UCSD-AML1 (cell line): ENCODE measurements around the gene CHKA.

Experiments
- DNase-seq: peaks from one replicate; lab custom pipeline; 2025; ENCODE audit not compliant: unreplicated experiment; lab: John Stamatoyannopoulos, UW

Gene CHKA

DNA sequence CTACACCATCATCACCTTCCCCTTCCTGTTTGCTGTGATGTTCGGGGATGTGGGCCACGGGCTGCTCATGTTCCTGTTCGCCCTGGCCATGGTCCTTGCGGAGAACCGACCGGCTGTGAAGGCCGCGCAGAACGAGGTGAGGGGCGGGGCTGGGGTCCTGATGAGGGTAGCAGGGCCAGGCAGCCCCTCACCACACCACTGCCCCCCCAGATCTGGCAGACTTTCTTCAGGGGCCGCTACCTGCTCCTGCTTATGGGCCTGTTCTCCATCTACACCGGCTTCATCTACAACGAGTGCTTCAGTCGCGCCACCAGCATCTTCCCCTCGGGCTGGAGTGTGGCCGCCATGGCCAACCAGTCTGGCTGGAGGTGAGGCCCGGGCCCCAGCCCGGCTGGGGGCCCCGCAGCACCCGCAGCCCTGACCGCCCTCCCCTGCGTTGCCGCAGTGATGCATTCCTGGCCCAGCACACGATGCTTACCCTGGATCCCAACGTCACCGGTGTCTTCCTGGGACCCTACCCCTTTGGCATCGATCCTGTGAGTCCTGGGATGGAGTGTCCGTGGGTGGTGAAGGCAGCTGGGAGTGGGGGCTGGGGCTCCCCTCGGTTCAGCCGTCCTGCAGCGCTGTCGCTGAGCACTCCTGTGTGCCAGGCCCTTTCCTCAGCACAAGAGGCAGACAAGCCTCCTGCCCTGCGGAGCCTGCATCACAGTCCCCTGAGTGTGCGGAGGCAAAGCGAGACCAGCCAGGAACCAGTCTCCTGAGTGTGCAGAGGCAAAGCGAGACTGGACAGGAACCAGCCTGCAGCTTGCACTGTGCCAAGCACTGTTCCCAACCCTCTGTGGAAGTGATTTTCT lies 73.5 kb downstream of the CHKA start:
- DNase-seq, result no peak

DNA sequence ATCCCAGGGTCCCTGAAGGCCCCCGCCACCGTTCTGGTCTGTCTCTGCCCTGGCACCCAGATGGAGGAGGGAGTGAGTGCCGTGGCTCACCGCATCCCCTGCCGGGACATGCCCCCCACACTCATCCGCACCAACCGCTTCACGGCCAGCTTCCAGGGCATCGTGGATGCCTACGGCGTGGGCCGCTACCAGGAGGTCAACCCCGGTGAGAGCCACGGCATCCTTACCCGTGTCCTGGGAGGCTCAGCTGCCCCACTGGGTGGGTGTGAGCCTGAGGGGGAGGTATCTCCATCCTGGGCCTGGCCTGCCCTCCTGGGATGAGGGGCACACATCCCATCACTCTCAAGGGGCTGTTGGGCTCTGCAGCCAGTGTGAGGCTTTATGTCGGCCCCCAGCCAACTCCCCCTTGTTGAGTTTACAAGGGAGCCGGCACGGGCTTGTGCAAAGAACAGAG lies 76.3 kb downstream of the CHKA start:
- no peak for DNase-seq

DNA sequence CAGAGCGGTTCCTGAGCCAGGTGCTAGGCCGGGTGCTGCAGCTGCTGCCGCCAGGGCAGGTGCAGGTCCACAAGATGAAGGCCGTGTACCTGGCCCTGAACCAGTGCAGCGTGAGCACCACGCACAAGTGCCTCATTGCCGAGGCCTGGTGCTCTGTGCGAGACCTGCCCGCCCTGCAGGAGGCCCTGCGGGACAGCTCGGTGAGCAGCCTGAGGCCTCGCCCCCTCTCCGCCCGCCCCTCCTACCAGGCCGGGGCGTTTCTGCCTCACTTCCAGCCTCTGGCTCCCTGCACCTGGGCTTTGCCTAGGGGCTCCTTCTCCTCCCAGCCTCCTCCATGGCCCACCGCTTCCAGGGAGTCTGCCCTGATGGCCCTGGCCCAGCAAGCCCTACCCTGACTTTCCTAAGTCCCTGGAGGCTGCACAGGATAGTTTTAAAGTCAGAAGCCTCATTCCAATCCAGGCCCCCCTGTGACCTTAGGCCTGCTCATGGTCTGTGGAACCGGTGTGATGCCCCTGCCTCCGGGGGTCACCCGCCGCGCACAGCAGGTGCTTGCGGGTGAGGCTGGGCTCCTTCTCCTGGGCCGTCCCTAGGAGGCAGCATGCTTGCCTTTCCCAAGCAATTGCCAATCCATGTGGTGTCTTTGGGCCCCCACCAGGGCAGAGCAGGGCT lies 76.9 kb downstream of the CHKA start:
- DNase-seq, result no peak

DNA sequence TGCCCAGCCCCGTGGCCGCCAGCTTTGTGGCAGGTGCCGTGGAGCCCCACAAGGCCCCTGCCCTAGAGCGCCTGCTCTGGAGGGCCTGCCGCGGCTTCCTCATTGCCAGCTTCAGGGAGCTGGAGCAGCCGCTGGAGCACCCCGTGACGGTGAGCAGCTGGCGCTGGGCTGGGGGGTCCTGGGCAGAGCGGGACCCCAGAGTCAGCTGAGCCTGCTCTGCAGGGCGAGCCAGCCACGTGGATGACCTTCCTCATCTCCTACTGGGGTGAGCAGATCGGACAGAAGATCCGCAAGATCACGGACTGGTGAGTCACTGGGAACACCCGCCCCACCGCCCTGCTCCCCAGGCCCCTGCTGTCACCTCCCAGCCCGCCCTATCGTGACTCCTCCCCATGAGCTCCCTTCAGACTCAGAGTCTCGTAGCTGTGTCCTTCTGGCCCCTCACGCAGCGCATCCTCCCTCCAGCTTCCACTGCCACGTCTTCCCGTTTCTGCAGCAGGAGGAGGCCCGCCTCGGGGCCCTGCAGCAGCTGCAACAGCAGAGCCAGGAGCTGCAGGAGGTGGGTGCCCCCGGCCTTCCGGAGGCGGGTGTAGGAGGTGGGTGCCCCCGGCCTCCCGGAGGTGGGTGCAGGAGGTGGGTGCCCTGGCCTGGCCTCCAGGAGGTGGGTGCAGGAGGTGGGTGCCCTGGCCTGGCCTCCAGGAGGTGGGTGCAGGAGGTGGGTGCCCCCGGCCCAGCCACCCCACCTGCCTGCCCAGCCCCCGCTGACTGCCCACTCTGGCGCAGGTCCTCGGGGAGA lies 77.6 kb downstream of the CHKA start:
- DNase-seq, result no peak

DNA sequence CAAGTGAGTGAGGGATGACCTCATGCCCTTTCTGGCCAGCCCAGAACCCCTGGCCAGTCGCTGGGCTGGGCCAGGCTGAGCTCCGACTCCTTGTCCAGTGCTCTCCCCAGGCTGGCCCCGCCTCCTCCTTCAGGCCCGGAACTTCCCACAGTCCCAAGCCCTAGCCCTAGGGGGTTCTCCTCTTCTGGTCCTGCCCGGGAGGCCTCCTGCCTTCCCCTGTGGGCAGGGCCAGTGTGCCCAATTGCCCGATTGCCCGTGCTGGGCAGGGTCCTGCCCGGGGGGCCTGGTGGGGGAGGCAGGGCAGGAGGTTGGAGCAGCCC lies 78.2 kb downstream of the CHKA start:
- DNase-seq, result no peak

DNA sequence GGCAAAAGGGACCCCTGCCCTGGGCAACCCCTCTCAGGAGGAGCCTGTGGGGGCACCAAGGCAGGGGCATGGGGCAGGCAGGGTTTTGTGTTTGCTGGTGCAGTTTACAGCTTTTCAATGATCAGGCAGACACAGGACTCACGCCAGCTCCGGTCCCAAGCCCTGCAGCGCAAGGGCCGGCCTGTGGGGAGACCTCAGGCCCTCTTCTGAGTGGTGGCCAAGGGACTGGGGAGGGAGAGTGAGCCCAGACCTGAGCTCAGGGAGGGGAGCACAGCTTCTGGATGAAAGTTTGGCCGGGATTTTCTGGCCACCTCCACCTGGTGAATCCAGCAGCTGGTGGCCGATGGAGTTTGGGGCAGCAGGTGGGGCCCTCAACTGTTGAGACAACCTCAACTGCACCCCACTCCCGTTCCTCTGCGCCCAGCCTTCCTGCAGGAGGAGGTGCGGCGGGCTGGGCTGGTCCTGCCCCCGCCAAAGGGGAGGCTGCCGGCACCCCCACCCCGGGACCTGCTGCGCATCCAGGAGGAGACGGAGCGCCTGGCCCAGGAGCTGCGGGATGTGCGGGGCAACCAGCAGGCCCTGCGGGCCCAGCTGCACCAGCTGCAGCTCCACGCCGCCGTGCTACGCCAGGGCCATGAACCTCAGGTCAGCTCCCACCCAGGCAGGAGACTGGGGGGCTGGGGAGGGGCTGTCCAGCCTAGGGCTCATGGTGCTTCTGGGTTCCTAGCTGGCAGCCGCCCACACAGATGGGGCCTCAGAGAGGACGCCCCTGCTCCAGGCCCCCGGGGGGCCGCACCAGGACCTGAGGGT lies 78.8 kb downstream of the CHKA start:
- DNase-seq, result no peak

DNA sequence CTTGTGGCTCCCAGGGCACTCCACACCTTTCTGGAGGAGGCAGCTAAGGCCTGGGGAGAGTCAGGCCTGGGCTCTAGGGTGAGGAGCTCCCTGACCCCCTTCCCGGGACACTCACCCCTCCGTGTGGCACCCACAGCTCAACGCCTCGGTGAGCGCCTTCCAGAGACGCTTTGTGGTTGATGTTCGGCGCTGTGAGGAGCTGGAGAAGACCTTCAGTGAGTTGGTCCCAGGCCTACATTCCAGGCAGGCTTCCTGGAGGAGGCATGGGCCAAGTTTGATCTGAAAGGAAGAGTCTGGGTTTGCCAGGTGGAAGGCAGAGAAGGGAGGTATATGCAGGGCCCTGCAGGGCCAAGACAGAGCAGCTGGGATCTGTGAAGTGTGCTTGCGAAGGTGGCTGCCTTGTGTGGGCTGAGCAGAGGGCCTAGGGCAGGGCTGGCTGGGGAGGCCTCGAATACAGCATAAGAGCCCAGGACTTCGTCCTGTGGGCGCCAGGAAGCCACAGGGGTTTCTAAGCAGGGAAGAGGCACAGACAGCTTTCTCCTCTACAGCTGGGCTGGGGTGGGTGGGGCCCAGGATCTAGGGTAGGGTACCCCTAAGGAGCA lies 79.5 kb downstream of the CHKA start:
- DNase-seq, result no peak

DNA sequence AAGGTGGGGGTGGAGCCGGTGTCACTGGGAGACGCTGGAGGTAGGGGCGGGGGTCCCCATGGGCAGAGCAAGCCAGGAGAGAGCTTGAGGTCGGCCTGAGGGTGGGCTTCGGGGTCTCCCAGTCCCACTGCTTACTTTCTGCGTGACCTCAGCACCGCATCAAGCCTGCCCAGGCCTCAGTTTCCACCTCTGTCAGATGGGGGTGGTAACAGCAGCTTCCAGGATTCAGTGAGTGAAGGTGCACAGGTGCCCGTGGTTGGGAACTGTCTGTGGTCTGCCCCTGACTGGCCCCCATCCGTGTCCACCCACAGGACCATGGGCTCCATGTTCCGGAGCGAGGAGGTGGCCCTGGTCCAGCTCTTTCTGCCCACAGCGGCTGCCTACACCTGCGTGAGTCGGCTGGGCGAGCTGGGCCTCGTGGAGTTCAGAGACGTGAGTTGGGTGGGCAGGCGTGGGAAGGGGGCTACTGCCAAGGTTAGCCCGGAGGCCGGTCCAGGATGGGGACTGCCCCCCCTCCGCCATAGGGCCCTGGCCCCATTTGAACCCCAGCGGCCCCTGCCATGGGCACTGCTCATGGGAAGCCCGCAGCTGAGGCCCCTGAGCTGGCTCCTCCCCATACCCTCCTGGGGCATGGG lies 80.1 kb downstream of the CHKA start:
- no peak for DNase-seq

DNA sequence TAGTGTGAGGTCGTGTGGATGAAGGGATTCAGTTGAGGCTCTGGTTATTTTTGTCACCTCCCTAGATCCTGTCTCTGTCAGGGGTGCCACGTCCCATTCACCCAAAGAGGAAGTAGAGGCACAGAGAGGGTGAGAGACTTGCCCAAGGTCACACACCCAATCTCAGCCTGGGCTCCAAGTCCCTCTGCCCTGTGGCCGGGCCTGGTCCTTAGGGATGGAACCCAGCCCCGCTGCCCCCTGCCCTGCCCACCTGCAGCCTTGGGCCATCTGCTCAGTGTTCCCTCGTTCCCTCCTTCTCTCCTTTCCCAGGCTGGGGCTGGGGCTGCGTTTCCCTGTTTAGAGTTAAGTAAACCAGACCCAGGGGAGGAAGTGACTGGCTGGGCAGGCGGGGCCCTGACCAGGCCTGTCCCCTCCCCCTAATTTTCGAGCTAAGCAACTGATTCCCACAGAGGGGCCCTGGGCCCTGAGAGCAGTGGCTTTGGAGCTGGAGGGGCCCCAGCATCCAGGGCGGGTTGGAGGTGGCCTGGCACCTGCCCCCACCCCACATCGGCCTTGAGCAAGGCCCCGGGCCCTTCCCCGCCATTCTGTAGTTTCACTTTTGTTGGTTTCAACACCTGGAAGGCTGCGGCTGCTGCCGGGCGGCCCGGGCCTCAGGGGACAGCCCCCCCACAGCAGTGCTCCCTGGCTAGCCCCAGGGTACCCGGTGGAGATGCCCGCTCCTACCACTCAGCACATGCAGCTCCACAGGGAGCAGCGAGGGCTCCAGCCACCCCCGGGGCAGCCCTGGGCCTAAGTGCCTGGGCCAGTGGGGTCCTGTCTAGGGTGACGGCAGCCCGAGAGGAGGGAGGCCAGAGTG lies 80.9 kb downstream of the CHKA start:
- peak; percentile 73 for DNase-seq

DNA sequence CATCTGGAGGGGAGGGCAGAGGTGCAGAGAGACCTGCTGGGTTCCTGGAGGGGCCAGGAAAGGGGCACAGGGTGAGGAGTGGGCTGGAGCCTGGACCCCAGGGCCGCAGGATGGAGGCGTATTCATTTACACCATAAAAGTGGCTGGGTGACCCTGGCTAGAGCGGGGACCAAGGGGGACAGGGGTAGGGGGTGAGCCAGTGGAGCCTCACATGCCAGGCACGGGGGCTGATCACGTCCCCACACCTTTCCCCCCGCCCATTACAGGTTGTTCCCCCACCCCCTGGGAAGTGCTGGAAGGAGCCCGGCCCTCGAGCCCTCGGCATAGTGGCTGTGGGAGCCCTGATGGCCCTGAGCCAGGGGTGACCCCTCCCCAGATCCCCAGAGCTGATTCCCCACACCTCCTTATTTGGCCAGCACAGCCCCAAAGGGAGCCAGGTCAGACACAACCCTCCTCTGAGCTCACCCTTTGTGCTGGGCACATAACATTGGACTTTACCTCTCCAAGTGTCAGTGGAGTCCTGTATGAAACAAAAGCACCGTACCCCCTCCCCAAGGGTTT lies 81.6 kb downstream of the CHKA start:
- DNase-seq, result no peak

DNA sequence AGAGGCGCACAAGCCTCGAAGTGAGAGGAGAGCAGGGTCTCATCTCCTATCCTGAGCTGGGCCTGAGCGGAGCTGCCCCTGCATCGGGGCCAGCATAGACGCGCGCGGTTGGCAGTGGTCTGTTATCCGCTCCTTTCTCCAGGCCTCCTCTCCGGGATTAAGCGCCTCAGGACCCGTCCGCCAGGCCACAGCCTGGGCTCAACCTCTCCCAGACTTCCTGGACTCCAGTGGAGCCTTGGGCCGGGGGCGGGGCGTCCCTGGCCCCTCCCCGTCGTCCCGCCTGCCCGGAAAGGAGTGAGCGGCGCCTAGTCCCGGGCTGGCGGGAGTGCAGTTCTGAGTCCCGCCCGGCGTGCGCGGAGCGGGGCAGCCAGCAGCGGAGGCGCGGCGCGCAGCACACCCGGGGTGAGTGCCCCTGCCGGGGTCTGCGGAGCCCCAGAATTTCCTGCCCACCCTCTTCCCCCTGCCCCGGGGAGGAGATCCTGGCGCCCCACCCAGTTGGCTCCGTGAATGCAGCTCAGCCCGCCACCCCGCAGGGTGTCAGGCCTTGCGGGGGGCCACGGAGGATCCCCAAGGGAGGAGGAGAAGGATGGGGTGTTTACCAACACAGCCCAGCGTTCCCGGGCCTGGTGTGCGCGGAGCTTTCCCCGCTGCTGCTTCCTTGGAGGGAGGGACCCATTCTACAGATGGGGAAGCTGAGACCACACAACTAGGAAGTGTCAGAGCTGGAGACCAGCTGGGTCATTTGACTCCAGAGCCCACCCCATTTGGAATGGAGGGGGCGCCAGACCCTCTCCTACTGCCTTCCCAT lies 82.3 kb downstream of the CHKA start, which contains the start of gene TCIRG1:
Gene TCIRG1, plus strand, starts transcription at position 308 of the 808 bp plus-strand sequence. CDS start 2,247 bp downstream, outside the sequence.
- DNase-seq, result peak; percentile 90

DNA sequence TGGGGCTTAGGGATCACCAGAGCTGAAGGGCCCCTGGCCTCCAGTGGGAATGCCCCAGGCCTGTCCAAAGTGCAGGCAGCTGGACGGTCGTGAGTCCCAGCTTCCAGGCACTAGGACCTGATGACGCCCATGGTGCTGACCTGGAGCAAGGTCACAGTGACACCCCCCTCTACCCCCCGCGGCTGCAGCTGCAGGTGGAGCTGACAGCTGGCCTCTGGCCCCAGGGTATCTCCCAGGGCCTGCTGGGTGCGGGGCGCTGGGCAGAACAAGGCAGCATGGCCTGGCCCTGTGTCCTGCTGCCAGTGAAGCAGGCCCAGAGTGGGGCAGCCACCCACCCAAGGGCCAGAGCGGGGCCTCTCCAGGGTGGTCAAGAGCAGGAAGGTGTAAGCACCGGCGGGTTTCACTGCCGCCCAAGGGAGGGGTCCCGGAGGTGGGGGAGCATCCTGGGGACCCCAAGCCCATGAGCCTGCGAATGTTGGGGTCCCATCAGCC lies 82.9 kb downstream of the CHKA start:
- DNase-seq, result no peak

DNA sequence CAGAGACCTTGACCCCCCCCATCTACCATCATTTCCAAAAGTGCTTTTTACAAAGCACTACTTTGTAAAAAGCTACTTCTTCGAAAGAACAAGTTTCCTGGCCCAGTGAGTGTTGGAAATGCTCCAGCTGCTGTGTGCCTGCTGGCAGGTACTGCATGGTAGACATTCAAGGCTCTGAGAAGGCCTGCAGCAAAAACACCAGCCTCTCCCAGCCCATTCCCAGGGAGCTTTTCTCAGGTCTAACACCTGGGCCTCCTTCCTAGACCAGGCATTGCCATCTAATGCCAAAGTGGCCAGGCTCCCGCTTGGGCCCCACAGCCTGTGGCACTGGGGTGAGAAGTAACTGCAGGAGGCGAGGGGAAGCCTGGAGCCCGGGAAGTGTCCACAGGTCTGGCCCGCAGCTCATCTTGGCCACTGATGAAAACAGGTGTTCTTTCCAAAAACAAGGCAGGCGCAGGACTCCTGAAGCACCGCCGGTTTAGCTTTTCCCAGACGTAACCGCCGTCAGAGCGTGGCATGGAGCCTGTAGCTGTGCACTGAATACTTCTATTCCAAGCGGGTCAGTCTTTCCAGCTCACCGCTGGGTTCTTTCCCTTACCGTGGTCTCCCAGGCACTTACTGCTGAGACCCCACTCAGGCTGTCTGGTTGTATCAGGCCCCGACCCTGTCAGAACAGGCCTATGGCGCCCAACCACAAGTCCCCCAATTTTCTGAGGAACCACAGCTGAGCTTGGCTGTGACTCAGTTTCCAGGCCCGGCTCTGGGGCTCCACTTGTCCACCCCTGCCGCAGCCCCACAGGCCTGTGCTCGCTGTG lies 83.6 kb downstream of the CHKA start:
- peak; percentile 61 for DNase-seq

DNA sequence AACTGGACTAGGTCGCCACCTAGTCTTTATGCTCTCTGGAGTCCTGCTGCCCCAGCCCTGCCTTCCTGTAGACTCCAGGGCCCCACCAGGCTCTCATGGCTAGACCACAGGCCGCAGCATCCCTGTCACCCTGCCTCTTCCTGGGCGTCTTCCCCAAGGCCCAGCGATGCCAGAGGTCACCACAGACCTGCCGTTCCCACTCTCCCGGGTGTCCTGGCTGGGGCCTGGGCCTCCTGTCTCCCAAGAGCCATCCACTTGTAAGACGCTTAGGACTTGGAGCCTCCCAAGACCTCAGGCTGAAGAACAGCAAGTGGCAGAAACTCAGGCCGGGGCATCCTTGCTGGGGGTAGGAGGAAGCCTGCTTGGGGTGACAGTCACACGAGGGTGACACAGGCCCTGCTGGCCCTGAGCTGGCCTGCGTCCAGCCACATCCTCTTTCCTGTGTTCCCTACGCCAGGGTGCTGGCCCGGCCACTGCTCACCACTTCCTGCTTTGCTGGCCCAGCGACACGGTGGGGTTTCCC lies 84.4 kb downstream of the CHKA start:
- DNase-seq, result peak; percentile 87

DNA sequence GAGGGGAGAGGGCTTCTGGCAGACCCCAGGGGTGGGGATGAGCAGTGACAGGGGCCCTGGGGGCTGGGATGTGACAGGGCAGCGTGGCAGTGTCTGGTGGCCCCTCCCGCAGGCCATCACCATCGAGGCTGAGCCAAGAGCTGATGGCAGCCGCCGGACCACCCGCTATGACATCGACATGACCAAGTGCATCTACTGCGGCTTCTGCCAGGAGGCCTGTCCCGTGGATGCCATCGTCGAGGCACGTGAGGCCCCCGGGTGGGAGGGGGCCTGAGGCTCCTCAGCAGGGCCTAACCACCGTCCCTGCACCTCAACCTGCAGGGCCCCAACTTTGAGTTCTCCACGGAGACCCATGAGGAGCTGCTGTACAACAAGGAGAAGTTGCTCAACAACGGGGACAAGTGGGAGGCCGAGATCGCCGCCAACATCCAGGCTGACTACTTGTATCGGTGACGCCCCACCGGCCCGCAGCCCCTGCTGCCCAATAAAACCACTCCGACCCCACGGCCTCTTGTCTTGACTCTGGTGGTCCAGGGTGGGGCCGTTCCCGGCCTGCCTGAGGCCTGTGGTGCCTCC lies 85.0 kb downstream of the CHKA start:
- no peak for DNase-seq

DNA sequence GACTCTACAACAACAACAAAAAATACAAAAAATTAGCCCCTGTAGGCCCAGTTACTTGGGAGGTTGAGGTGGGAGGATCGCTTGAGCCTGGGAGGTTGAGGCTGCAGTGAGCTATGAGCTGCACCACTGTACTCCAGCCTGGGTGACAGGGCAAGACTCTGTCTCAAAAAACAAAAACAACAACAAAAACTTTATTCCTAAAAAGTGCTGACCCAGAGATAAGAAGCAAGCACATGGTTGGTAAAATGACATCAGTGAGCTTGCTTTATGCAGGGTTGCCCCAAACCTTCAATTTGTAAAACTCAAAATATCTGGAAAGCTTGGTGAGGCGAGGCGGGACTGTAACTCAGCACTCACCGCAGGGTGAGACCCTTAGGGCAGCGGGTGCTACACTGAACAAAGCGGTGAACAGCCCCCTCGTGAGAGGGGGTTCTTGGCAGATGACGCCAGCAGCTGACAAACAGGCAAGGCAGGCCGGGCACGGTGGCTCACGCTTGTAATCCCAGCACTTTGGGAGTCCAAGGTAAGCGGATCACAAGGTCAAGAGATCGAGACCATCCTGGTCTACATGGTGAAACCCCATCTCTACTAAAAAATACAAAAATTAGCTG lies 85.8 kb downstream of the CHKA start:
- DNase-seq, result no peak
